MCF 10A (cell line): ENCODE measurements around the gene CYP4X1. TPM values are rescaled to one million over a fixed set of nuclear protein-coding genes. Genes with fewer than 3 reads are reported as not detected.

ENCODE experiments used
- BruUV-seq: library from RNA; stranded (reverse); fragments of 400-500 nt; replicated peaks from 2 replicates; lab custom pipeline; 2021; lab: Mats Ljungman, UMichigan
- CTCF ChIA-PET: fragments of 300-600 bp; sonication (Branson Sonifier 250); formaldehyde crosslinking; extraction: SDS; loops from one replicate; lab custom pipeline; 2021; ENCODE audit warnings: antibody characterized with exemption, inconsistent platforms; lab: Yijun Ruan, JAX
- POLR2A ChIA-PET: fragments of 300-600, 350-650 bp; sonication (Branson Sonifier 250); formaldehyde crosslinking; extraction: SDS; loops from one replicate; lab custom pipeline; 2020; ENCODE audit warnings: antibody characterized with exemption, inconsistent platforms; lab: Yijun Ruan, JAX
- DNase-seq: peaks from one replicate; pipeline ENCODE4 v3.0.0-alpha.2; 2018; ENCODE audit not compliant: unreplicated experiment
- H3K27ac Mint-ChIP-seq: one replicate; pipeline ENCODE4 v1.8.0; 2022; ENCODE audit warnings: mild to moderate bottlenecking, low read depth, mixed read lengths; ENCODE audit not compliant: unreplicated experiment
- H3K27me3 Mint-ChIP-seq: one replicate; pipeline ENCODE4 v1.8.0; 2022; ENCODE audit warnings: mixed read lengths; ENCODE audit not compliant: insufficient read depth, unreplicated experiment
- H3K36me3 Mint-ChIP-seq: one replicate; pipeline ENCODE4 v1.8.0; 2022; ENCODE audit warnings: mild to moderate bottlenecking, moderate library complexity, mixed read lengths; ENCODE audit not compliant: insufficient read depth, unreplicated experiment
- H3K4me1 Mint-ChIP-seq: one replicate; pipeline ENCODE4 v1.8.0; 2022; ENCODE audit warnings: mixed read lengths; ENCODE audit not compliant: insufficient read depth, unreplicated experiment
- H3K4me3 Mint-ChIP-seq: one replicate; pipeline ENCODE4 v1.8.0; 2022; ENCODE audit warnings: mild to moderate bottlenecking, moderate library complexity, mixed read lengths; ENCODE audit not compliant: unreplicated experiment
- H3K9me3 Mint-ChIP-seq: one replicate; pipeline ENCODE4 v1.8.0; 2022; ENCODE audit warnings: mixed read lengths; ENCODE audit not compliant: unreplicated experiment
- CTCF ChIP-seq: fragments of 200-600 bp; IDR thresholded peaks from one replicate; pipeline ENCODE4 v1.8.0; 2022; ENCODE audit warnings: antibody characterized with exemption, mild to moderate bottlenecking; ENCODE audit not compliant: unreplicated experiment
- intact Hi-C: fragments of 100-400 bp; cut with micrococcal nuclease; formaldehyde crosslinking; loops from 2 replicates; pipeline ENCODE4 v1.14.1; 2022
- total RNA-seq: library from RNA; stranded (reverse); gene quantifications from 2 replicates; pipeline ENCODE4 v1.2.3, GENCODE V29; 2022

CYP4X1 gene
- total RNA-seq, 1 experiment from 2014 or later = 1.2 TPM

GRCh38 chr1:47024141-47024801 is 802 bp downstream of the CYP4X1 start:
- Mint-ChIP-seq H3K4me1 (peaks cover 21% of the 10 kb centered on the region), H3K9me3 (no peaks in the 10 kb centered on the region), H3K27ac (no peak overlapping the region), H3K27me3 (no peaks in the 10 kb centered on the region), H3K4me3 (peak overlapping the region; percentile 71), H3K36me3 (no peaks in the 10 kb centered on the region)
- TF ChIP-seq CTCF = no peak
- CTCF ChIA-PET = interaction anchor here (0.6 to 1.0 kb wide), 3 partner anchors 10 to 275 kb away, joined by 3 read pairs; no protein-coding TSS in a partner anchor
- intact Hi-C loops = no loop called here
- no peak for DNase-seq
- no TSS peak for BruUV-seq
- POLR2A ChIA-PET = no interaction called here

GRCh38 chr1:47030170-47030805 is 6.8 kb downstream of the CYP4X1 start:
- ChIA-PET POLR2A (interaction anchor here (1.3 kb wide), 1 partner anchor 11 kb away, joined by 3 read pairs; no protein-coding TSS in a partner anchor), CTCF (interaction anchor here (1.0 to 1.7 kb wide), 2 partner anchors 11 to 145 kb away, joined by 3 to 4 read pairs; no protein-coding TSS in a partner anchor)
- H3K36me3 Mint-ChIP-seq = no peaks in the 10 kb centered on the region
- H3K4me1 Mint-ChIP-seq = peaks cover 62% of the 10 kb centered on the region
- peak; percentile 72 for DNase-seq
- H3K27ac Mint-ChIP-seq = peak overlapping the region; percentile 87
- no peaks in the 10 kb centered on the region for H3K27me3 Mint-ChIP-seq
- intact Hi-C loops = no loop called here
- BruUV-seq = no TSS peak
- no peak for TF ChIP-seq CTCF
- H3K9me3 Mint-ChIP-seq = peaks cover 7% of the 10 kb centered on the region
- H3K4me3 Mint-ChIP-seq = peak overlapping the region; percentile 28

GRCh38 chr1:47031059-47031458 is 7.6 kb downstream of the CYP4X1 start:
- BruUV-seq = no TSS peak
- no peak for TF ChIP-seq CTCF
- DNase-seq = peak; percentile 97
- ChIA-PET CTCF (interaction anchor here (1.2 to 1.7 kb wide), 2 partner anchors 12 to 18 kb away, joined by 3 to 4 read pairs; no protein-coding TSS in a partner anchor), POLR2A (interaction anchor here (1.0 to 1.3 kb wide), 2 partner anchors 11 to 12 kb away, joined by 3 read pairs; no protein-coding TSS in a partner anchor)
- intact Hi-C loops = no loop called here
- Mint-ChIP-seq H3K4me3 (peak overlapping the region; percentile 20), H3K4me1 (peaks cover 55% of the 10 kb centered on the region), H3K27me3 (no peaks in the 10 kb centered on the region), H3K27ac (peak overlapping the region; percentile 87), H3K9me3 (peaks cover 7% of the 10 kb centered on the region), H3K36me3 (no peaks in the 10 kb centered on the region)

- DNase-seq = peak; percentile 80
- peaks cover 55% of the 10 kb centered on the region for H3K4me1 Mint-ChIP-seq
- no peaks in the 10 kb centered on the region for H3K36me3 Mint-ChIP-seq
- H3K27me3 Mint-ChIP-seq = no peaks in the 10 kb centered on the region
- no peak for TF ChIP-seq CTCF
- peaks cover 7% of the 10 kb centered on the region for H3K9me3 Mint-ChIP-seq
- BruUV-seq = no TSS peak
- H3K27ac Mint-ChIP-seq = peak overlapping the region; percentile 87
- ChIA-PET CTCF (interaction anchor here (0.5 to 1.2 kb wide), 2 partner anchors 18 to 364 kb away, joined by 3 read pairs; no protein-coding TSS in a partner anchor), POLR2A (interaction anchor here (0.6 to 1.0 kb wide), 2 partner anchors 11 to 30 kb away, joined by 3 read pairs; no protein-coding TSS in a partner anchor)
- intact Hi-C loops = no loop called here
- peak overlapping the region; percentile 20 for H3K4me3 Mint-ChIP-seq
Measured at GRCh38 chr1:47031585-47031984, 8.1 kb downstream of the CYP4X1 start.
